HPDE6-E6E7 (cell line): ENCODE results near the gene LRP1B.
A peak's percentile ranks its signal among the peaks of the same experiment; 100 is the strongest.
"Not testable (repeated sequence)": the region's sequence is repeated elsewhere in the genome, so short reads cannot be mapped to it uniquely, and the experiment has no call there.

ENCODE experiments used
- DNase-seq: peaks from one replicate; pipeline ENCODE4 v3.0.0; 2011; ENCODE audit warnings: missing footprints; ENCODE audit errors: extremely low spot score

LRP1B gene

GRCh38 chr2:140457483-140457882, 1673.3 kb downstream of the LRP1B start:
- DNase-seq = no peak

DNA sequence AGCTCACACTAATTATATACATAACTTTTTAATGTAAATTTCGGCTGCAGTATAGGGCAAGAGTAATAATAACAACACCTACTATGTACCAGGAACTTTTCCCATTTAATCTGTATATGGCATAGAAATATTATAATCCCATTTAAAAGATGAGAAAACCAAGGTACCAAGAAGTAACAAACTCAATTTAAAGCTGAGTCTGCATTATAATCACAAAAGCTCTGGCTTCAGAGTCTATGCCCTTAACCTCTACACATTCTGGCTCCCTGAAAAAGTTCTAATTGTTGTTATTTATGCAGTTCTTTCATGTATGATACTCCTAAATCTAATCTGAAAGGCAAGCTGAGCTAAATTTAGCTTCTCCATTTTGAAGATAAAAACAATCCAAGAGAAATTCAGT, 1675.5 kb downstream of the LRP1B start:
- DNase-seq = no peak

GRCh38 chr2:140454717-140455116, 1676.1 kb downstream of the LRP1B start:
- peak; percentile 37 for DNase-seq

- DNase-seq = no peak
These were observed 1679.5 kb downstream of the LRP1B start for GRCh38 chr2:140451324-140451723.

DNA sequence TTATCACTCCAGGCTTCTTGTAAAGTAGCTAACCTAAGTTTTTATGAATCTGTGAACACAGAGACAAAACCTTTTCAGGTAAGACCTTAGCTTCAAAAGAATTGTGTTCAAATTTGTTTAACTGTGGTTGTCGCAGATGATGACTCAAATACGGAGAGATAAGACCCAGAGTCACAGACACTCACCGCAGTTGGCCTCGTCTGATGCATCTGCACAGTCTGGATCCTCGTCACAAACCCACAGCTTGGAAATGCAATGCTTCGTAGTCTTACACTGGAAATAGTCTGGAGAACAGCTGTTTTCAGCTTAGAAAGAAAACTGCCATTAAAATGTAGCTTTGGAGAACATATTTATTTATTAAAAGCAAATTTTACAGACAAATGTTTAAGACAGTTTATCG, 1688.5 kb downstream of the LRP1B start:
- DNase-seq = no peak

DNA sequence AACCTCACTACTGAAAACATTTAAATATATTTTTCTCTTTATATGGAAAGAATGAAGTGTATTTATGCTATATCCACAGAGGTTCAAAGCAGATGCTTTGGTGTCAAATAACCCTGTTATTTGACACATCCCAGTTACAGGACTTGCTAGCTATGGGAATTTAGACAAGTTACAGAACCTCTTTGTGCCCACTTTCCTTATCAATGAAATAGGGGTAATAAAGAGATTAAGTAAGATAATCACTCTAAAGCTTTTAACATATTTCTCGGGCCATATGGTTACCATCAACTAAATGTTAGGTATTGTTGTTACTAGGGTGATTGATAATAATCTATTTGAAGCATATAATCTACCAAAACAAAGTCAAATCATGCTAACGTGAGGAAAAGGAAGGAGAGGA, 1690.0 kb downstream of the LRP1B start:
- DNase-seq = no peak

- DNase-seq = no peak
These were observed 1693.9 kb downstream of the LRP1B start for GRCh38 chr2:140436936-140437335.

- not testable (repeated sequence) for DNase-seq
These were observed 1703.8 kb downstream of the LRP1B start for GRCh38 chr2:140427033-140427432.

GRCh38 chr2:140424471-140424870, 1706.3 kb downstream of the LRP1B start:
- DNase-seq = no peak

DNA sequence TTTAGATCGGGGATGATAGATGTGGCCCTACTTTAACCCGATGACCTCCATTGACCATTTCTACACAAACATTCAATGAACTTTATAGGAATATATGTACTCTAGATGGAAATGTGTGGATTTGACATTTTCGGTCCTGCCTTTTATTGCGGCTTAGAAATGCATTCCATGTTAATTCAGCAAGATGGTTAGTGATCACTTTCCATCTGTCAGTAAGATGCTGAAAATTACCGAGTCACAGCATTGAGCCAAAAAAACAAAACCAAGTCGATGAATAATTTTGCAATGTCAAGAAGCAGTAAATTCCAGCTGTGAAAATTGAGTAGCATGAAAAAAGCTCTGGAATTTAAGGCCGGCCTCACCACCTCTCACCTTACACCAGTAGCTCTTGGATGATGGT, 1708.1 kb downstream of the LRP1B start:
- DNase-seq = no peak

GRCh38 chr2:140417504-140417903, 1713.3 kb downstream of the LRP1B start:
- no peak for DNase-seq

GRCh38 chr2:140416577-140416976, 1714.2 kb downstream of the LRP1B start:
- no peak for DNase-seq

DNA sequence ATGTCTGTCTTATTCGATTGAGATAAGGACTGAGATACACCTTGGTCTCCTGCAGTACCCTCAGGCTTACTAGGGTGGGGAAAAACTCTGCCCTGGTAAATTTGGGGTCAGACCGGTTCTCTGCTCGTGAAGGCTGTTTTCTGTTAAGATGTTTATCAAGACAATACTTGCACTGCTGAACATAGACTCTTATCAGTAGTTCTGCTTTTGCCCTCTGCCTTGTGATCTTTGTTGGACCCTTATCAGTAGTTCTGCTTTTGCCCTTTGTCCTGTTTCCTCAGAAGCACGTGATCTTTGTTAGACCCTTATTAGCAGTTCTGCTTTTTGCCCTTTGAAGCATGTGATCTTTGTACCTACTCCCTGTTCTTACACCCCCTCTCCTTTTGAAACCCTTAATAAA, 1715.8 kb downstream of the LRP1B start:
- not testable (repeated sequence) for DNase-seq

GRCh38 chr2:140410695-140411094, 1720.1 kb downstream of the LRP1B start:
- DNase-seq = no peak

- no peak for DNase-seq
These were observed 1729.8 kb downstream of the LRP1B start for GRCh38 chr2:140401056-140401455.

DNA sequence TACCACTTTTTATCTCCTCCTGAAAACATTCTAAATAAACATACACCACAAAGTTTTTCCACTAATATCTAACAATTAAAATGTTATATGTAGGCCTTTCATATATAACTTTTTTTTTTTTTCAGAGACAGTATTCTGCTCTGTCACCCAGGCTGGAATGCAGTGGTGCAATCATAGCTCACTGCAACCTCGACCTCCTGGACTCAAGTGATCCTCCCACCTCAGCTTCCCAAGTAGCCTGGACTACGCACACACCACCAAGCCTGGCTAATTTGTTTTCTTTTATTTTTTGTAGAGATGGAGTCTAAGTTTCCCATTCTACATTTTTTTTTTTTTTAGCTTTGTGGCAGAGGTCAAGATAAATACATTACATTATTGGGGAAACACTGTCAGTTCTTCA, 1738.0 kb downstream of the LRP1B start:
- no peak for DNase-seq

DNA sequence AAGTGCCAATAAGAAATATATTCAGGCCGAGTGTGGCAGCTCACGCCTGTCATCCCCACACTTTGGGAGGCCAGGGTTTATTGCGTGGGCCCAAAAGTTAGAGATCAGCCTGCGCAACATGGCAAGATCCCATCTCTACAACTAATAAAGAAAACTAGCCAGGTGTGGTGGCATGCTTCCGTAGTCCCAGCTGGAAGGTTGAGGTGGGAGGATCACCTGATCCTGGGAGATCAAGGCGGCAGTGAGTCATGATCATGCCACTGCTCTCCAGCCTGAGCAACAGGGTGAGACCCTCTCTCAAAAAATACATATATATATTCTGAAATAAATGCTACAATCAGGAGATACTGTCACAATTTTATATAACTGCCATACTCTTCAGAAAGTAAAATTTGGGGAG, 1745.9 kb downstream of the LRP1B start:
- no peak for DNase-seq

- no peak for DNase-seq
These were observed 1747.0 kb downstream of the LRP1B start for GRCh38 chr2:140383781-140384180.

DNA sequence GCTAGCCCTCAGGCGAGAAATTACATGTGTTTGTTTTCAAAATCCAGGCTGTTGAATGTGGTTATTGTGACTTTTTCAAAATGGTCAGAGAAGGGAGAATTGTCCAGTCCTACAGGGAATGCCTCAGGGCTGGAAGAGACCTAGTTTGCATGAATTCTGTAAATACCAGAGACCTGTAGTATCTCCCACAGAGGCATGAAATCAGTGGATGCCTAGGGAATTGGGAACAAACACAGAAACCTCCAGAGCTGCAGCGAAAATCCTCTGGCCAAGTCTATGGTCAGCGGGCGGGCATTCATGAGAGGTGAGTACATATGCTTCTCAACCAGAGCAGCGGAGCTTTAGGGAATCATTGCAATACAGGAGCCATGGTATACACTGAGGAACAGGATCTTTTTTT, 1754.1 kb downstream of the LRP1B start:
- DNase-seq = no peak

- DNase-seq = no peak
These were observed 1767.7 kb downstream of the LRP1B start for GRCh38 chr2:140363131-140363530.

DNA sequence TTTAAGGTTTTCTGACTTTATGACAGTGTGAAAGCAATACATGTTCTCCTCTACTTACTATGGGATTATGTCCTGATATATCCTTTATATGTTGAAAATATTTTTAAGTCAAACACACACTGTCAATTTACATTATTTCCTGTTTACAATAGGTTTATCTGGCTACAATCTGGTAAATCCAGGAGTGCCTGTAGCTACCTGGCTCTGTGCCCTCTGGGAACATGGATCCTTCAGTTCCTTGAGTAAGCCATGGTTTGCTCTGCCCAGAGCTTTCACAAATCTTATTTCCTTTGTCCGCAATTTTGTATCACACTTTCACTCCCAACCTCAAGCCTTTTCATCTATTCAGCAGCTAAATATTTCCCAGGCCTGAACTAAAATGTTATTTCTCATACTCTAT, 1768.5 kb downstream of the LRP1B start:
- DNase-seq = no peak

DNA sequence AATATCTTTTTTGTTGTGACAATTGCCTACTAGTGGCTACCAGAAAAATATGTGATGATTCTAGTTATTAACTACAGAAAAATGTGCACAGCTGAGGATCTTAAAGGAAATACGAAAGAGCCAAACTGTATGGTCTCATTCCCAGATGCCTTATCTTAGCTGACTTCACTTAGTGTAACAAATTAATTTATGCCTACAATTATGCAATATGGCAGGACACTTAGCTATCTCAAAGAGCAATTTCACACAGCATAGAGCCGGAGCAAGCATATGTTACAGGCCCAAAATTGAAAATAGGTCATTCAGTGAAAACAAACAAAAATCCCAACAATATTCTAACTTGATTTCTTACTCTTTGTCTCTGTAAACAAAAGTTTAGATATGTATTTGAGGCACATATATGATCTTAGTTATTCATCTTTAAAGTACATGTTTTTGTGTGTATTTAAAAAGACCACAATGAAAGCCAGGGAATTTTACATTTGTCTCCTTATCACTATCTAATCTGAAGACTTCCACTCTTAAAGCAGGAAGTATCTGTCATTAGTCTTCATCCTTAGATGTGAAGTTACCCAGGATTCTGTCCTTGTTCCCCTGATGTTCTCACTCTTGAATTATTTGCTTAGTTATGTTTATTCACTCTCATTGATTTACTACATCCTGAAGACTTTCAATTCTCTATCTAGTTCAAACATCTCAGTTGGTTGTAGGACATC, 1771.6 kb downstream of the LRP1B start:
- no peak for DNase-seq

DNA sequence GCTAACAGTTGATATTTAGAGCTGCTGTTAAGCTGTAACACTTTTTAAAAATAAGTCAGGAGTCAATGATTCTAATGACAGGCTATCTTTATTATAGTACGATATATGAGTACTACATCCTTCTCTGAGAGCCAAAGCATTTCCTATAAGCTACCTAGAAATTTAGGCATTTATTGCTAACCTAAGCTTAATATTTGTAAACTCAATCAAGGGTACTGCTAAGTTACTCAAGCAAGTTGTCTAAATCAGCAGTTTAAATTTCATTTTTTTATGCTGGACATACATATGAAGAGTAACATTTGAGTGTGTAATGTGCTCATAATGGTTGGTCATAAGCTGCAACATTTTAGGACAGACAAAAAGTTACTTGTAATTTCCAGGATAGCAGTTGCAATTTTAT, 1774.1 kb downstream of the LRP1B start:
- DNase-seq = no peak

GRCh38 chr2:140355511-140356090, 1775.2 kb downstream of the LRP1B start:
- no peak for DNase-seq
